IMR-90 (cell line): ENCODE results near the gene ZNF57. TPM values are rescaled to one million over a fixed set of nuclear protein-coding genes. Genes with fewer than 3 reads are reported as not detected.
"Not testable (repeated sequence)": the region's sequence is repeated elsewhere in the genome, so short reads cannot be mapped to it uniquely, and the experiment has no call there.

Experiments
- ATAC-seq: fragments of 200-7000 bp; cut with Tn5 transposase; 2 replicates; pipeline ENCODE4 v1.9.1; 2020; ENCODE audit warnings: low read depth, mild to moderate bottlenecking, moderate library complexity
- BruUV-seq: library from RNA; stranded (reverse); fragments of 400-500 nt; replicated peaks from 2 replicates; lab custom pipeline; 2021; lab: Mats Ljungman, UMichigan
- CTCF ChIA-PET: fragments of 300-600 bp; formaldehyde crosslinking; extraction: SDS; loops from one replicate; lab custom pipeline; 2021; ENCODE audit warnings: antibody characterized with exemption; lab: Yijun Ruan, JAX
- POLR2A ChIA-PET: fragments of 300-600 bp; sonication (Branson Sonifier 250); formaldehyde crosslinking; loops from one replicate; lab custom pipeline; 2022; ENCODE audit warnings: antibody characterized with exemption; ENCODE audit not compliant: unreplicated experiment; lab: Charles Lee
- DNase-seq: peaks from one replicate; pipeline ENCODE4 v3.0.0; 2013
- H2AFZ ChIP-seq: replicated peaks from 2 replicates; pipeline ENCODE3; 2013; ENCODE audit warnings: low read length, mild to moderate bottlenecking; ENCODE audit not compliant: poor library complexity
- H2AK5ac ChIP-seq: 2 replicates; pipeline ENCODE4 v1.6.1; 2013; ENCODE audit warnings: low read depth, low read length, inconsistent platforms
- H2AK9ac ChIP-seq: replicated peaks from 2 replicates; pipeline ENCODE3; 2013; ENCODE audit warnings: mild to moderate bottlenecking, low read depth, low read length, moderate library complexity; ENCODE audit not compliant: poor library complexity
- H2BK120ac ChIP-seq: 2 replicates; pipeline ENCODE4 v1.6.1; 2013; ENCODE audit warnings: low read depth, low read length, inconsistent platforms
- H2BK15ac ChIP-seq: 3 replicates; pipeline ENCODE4 v1.6.1; 2013; ENCODE audit warnings: low read depth, low read length, inconsistent platforms
- H2BK20ac ChIP-seq: 2 replicates; pipeline ENCODE4 v1.6.1; 2013; ENCODE audit warnings: low read depth, mild to moderate bottlenecking, inconsistent platforms, low read length, moderate library complexity
- H2BK5ac ChIP-seq: 2 replicates; pipeline ENCODE4 v1.6.1; 2013; ENCODE audit warnings: mild to moderate bottlenecking, low read depth, low read length, inconsistent platforms; ENCODE audit not compliant: poor library complexity, severe bottlenecking
- H3K14ac ChIP-seq: replicated peaks from 2 replicates; pipeline ENCODE4 v1.6.1; 2013; ENCODE audit warnings: low read depth, low read length, inconsistent platforms
- H3K18ac ChIP-seq: 2 replicates; pipeline ENCODE4 v1.6.1; 2013; ENCODE audit warnings: low read depth, low read length, control low read depth
- H3K23ac ChIP-seq: 2 replicates; pipeline ENCODE4 v1.6.1; 2013; ENCODE audit warnings: low read depth, low read length, inconsistent platforms
- H3K27ac ChIP-seq: 2 replicates; pipeline ENCODE4 v1.5.1; 2013; ENCODE audit warnings: mild to moderate bottlenecking, control low read depth, low read length; ENCODE audit not compliant: insufficient read depth
- H3K27me3 ChIP-seq: 2 replicates; pipeline ENCODE4 v1.6.1; 2013; ENCODE audit warnings: low read length; ENCODE audit not compliant: control insufficient read depth, insufficient read depth
- H3K36me3 ChIP-seq: 2 replicates; pipeline ENCODE4 v1.6.1; 2013; ENCODE audit warnings: low read length, mixed read lengths; ENCODE audit not compliant: control insufficient read depth, insufficient read depth
- H3K4ac ChIP-seq: 2 replicates; pipeline ENCODE4 v1.6.1; 2013; ENCODE audit warnings: low read depth, low read length, inconsistent platforms
- H3K4me1 ChIP-seq: 2 replicates; pipeline ENCODE4 v1.6.1; 2013; ENCODE audit warnings: low read length, mixed read lengths; ENCODE audit not compliant: control insufficient read depth, insufficient read depth
- H3K4me2 ChIP-seq: 2 replicates; pipeline ENCODE4 v1.6.1; 2013; ENCODE audit warnings: low read depth, mild to moderate bottlenecking, control low read depth, low read length, moderate library complexity
- H3K4me3 ChIP-seq: 2 replicates; pipeline ENCODE4 v1.5.1; 2013; ENCODE audit warnings: low read depth, mild to moderate bottlenecking, control low read depth, low read length, moderate library complexity; ENCODE audit not compliant: insufficient read depth
- H3K56ac ChIP-seq: 2 replicates; pipeline ENCODE4 v1.6.1; 2013; ENCODE audit warnings: low read length, inconsistent platforms; ENCODE audit not compliant: insufficient read depth; ENCODE audit errors: extremely low read depth
- H3K79me1 ChIP-seq, 2 experiments: 2 replicates each; pipeline ENCODE4 v1.6.1; 2013; ENCODE audit warnings: low read length in 2 of 2, inconsistent platforms in 1 of 2, low read depth in 1 of 2
- H3K9ac ChIP-seq: 2 replicates; pipeline ENCODE4 v1.6.1; 2013; ENCODE audit warnings: low read depth, low read length, control low read depth
- H3K9me1 ChIP-seq: 2 replicates; pipeline ENCODE4 v1.6.1; 2013; ENCODE audit warnings: low read length, inconsistent platforms; ENCODE audit not compliant: insufficient read depth
- H3K9me3 ChIP-seq: 2 replicates; pipeline ENCODE4 v1.6.1; 2013; ENCODE audit warnings: low read length; ENCODE audit not compliant: control insufficient read depth, insufficient read depth
- H4K20me1 ChIP-seq: 2 replicates; pipeline ENCODE4 v1.6.1; 2013; ENCODE audit warnings: low read length, inconsistent platforms; ENCODE audit not compliant: insufficient read depth
- H4K5ac ChIP-seq: 2 replicates; pipeline ENCODE4 v1.6.1; 2013; ENCODE audit warnings: mild to moderate bottlenecking, low read depth, low read length, control low read depth
- H4K8ac ChIP-seq, 2 experiments: 2 replicates each; pipeline ENCODE4 v1.6.1; 2013; ENCODE audit warnings: low read depth in 2 of 2, low read length in 2 of 2, control low read depth in 1 of 2, inconsistent platforms in 1 of 2
- H4K91ac ChIP-seq: 2 replicates; pipeline ENCODE4 v1.6.1; 2013; ENCODE audit warnings: low read depth, low read length, inconsistent platforms; ENCODE audit not compliant: insufficient read depth
- WGBS, 2 experiments: methylation state at CpG; one replicate each; pipeline versions ENCODE4 v1.1.5 to v1.1.7; 2013; ENCODE audit warnings: missing lambda C conversion rate in 2 of 2; ENCODE audit not compliant: insufficient read length in 1 of 2; ENCODE audit errors: extremely low coverage in 2 of 2; 5-methylcytosine and 5-hydroxymethylcytosine counted together
- dilution Hi-C: fragments of 300-500 bp; cut with HindIII; formaldehyde crosslinking; loops from one replicate; pipeline ENCODE4 v1.14.3; 2018; ENCODE audit warnings: low sequenced_read_pairs; ENCODE audit not compliant: unreplicated experiment
- in situ Hi-C: fragments of 300-500 bp; cut with MboI; formaldehyde crosslinking; loops from 3 replicates; pipeline ENCODE4 v1.14.3; 2019; ENCODE audit warnings: low sequenced_read_pairs, inconsistent platforms, mixed read lengths
- intact Hi-C: fragments of 100-400 bp; cut with micrococcal nuclease; formaldehyde crosslinking; loops from 2 replicates; pipeline ENCODE4 v1.10.0; 2022
- polyA plus RNA-seq, 3 experiments: library from polyadenylated mRNA; depleted of rRNA; stranded (reverse); fragments of >200 nt; gene quantifications; 2 replicates each; pipeline ENCODE4 v1.2.3, GENCODE V29; 2012; ENCODE audit warnings: low replicate concordance in 1 of 3
- total RNA-seq: library from RNA; depleted of rRNA; stranded (reverse); fragments of >200 nt; gene quantifications from 2 replicates; pipeline ENCODE4 v1.2.3, GENCODE V29; 2012

The ZNF57 gene
- total and polyA plus RNA-seq, 2 of the 4 experiments (the other 2 are of a cell fraction) = 2.2 to 8.6 TPM

- H2BK5ac ChIP-seq, H3K9me3 ChIP-seq, H2AK5ac ChIP-seq, H3K36me3 ChIP-seq, dilution Hi-C loops, H4K8ac ChIP-seq, H3K27ac ChIP-seq, H3K4me3 ChIP-seq, in situ Hi-C loops, H3K56ac ChIP-seq, H2AK9ac ChIP-seq, H2AFZ ChIP-seq, CTCF ChIA-PET, H2BK120ac ChIP-seq, H3K9me1 ChIP-seq, POLR2A ChIA-PET, H3K4me2 ChIP-seq, H2BK20ac ChIP-seq, H3K4ac ChIP-seq, H3K4me1 ChIP-seq, H3K27me3 ChIP-seq, H4K91ac ChIP-seq, intact Hi-C loops, H3K14ac ChIP-seq, H2BK15ac ChIP-seq, H4K20me1 ChIP-seq, H3K23ac ChIP-seq, H3K9ac ChIP-seq, ATAC-seq, H4K5ac ChIP-seq, H3K18ac ChIP-seq, DNase-seq, BruUV-seq: not testable (repeated sequence)
- WGBS, 2 experiments = 91% methylated on average over 7 of the region's 13 CpGs; no CpG with 5 or more reads in 1 of the 2 experiments
- H3K79me1 ChIP-seq = peaks cover 17 to 36% of the 10 kb centered on the region in 2 experiments
These were observed 2.6 kb downstream of the ZNF57 start for GRCh38 chr19:2903326-2903725.
